Adrenal gland (tissue), 5 donors: ENCODE measurements around the gene UBE2E1.

Experiments used
- CTCF ChIP-seq, 6 experiments: fragments of 450-650 bp in 4 of 6; fragments of 200-600 bp in 2 of 6; sonication (generic) in 1 of 6; IDR thresholded peaks; 1 replicate in 5 of 6; 2 replicates in 1 of 6; pipeline versions ENCODE4 v1.5.1 to v1.8.0; 2016 to 2021; ENCODE audit warnings: antibody characterized with exemption in 6 of 6, mild to moderate bottlenecking in 2 of 6, moderate library complexity in 1 of 6
- POLR2A ChIP-seq, 2 donors: fragments of 450-650 bp; IDR thresholded peaks; one replicate each; pipeline ENCODE4 v1.6.1; 2017; ENCODE audit warnings: antibody characterized with exemption in 2 of 2, mild to moderate bottlenecking in 2 of 2, moderate library complexity in 1 of 2
- donor health status: DM: no; HTN: no; CAD: no.

- TF ChIP-seq CTCF (IDR thresholded peaks at IDR 0.05) (no peak), POLR2A (IDR thresholded peaks at IDR 0.05) (no peak)
Measured at GRCh38 chr3:23797491-23797890, 8.3 kb upstream of the UBE2E1 start.
